ENCODE results near the gene EPAS1.

The EPAS1 gene

GRCh38 chr2:46337208-46337994 lies 40.2 kb downstream of the EPAS1 start:
- Histone ChIP-seq H3K27me3 (replicated peaks; ENCODE audit: control insufficient read depth, insufficient read depth, low read length) (no peaks in the 10 kb centered on the region), H3K4me1 (ENCODE audit: control insufficient read depth, insufficient read depth, low read length) (peaks cover 77% of the 10 kb centered on the region), H3K4me3 (ENCODE audit: low read length) (no peak overlapping the region), H3K36me3 (ENCODE audit: control insufficient read depth, insufficient read depth, low read length, severe bottlenecking) (no peaks in the 10 kb centered on the region), H3K9ac (ENCODE audit: low read length) (peak overlapping the region; percentile 87), H3K9me3 (ENCODE audit: control insufficient read depth, low read length) (no peaks in the 10 kb centered on the region)
- DNase-seq (ENCODE audit: low read depth) = no peak

GRCh38 chr2:46338674-46339073 lies 41.5 kb downstream of the EPAS1 start:
- no peak for DNase-seq (ENCODE audit: low read depth)
- Histone ChIP-seq H3K9me3 (ENCODE audit: control insufficient read depth, low read length) (no peaks in the 10 kb centered on the region), H3K36me3 (ENCODE audit: control insufficient read depth, insufficient read depth, low read length, severe bottlenecking) (no peaks in the 10 kb centered on the region), H3K27me3 (replicated peaks; ENCODE audit: control insufficient read depth, insufficient read depth, low read length) (no peaks in the 10 kb centered on the region), H3K4me1 (ENCODE audit: control insufficient read depth, insufficient read depth, low read length) (peaks cover 66% of the 10 kb centered on the region), H3K9ac (ENCODE audit: low read length) (no peak overlapping the region), H3K4me3 (ENCODE audit: low read length) (no peak overlapping the region)

- no peak for DNase-seq (ENCODE audit: low read depth)
- Histone ChIP-seq H3K4me3 (ENCODE audit: low read length) (no peak overlapping the region), H3K9me3 (ENCODE audit: control insufficient read depth, low read length) (no peaks in the 10 kb centered on the region), H3K36me3 (ENCODE audit: control insufficient read depth, insufficient read depth, low read length, severe bottlenecking) (no peaks in the 10 kb centered on the region), H3K4me1 (ENCODE audit: control insufficient read depth, insufficient read depth, low read length) (peaks cover 62% of the 10 kb centered on the region), H3K27me3 (replicated peaks; ENCODE audit: control insufficient read depth, insufficient read depth, low read length) (no peaks in the 10 kb centered on the region), H3K9ac (ENCODE audit: low read length) (no peak overlapping the region)
These were observed 42.0 kb downstream of the EPAS1 start for GRCh38 chr2:46339200-46339599.

GRCh38 chr2:46339676-46340459 lies 42.7 kb downstream of the EPAS1 start:
- no peaks in the 10 kb centered on the region for H3K36me3 ChIP-seq (ENCODE audit: control insufficient read depth, insufficient read depth, low read length, severe bottlenecking)
- DNase-seq (ENCODE audit: low read depth) = no peak
- H3K9ac ChIP-seq (ENCODE audit: low read length) = no peak overlapping the region
- peaks cover 63% of the 10 kb centered on the region for H3K4me1 ChIP-seq (ENCODE audit: control insufficient read depth, insufficient read depth, low read length)
- no peaks in the 10 kb centered on the region for H3K27me3 ChIP-seq (replicated peaks; ENCODE audit: control insufficient read depth, insufficient read depth, low read length)
- peak overlapping the region; percentile 11 for H3K4me3 ChIP-seq (ENCODE audit: low read length)
- H3K9me3 ChIP-seq (ENCODE audit: control insufficient read depth, low read length) = no peaks in the 10 kb centered on the region

GRCh38 chr2:46340740-46341420 lies 43.7 kb downstream of the EPAS1 start:
- Histone ChIP-seq H3K4me1 (ENCODE audit: control insufficient read depth, insufficient read depth, low read length) (peaks cover 62% of the 10 kb centered on the region), H3K36me3 (ENCODE audit: control insufficient read depth, insufficient read depth, low read length, severe bottlenecking) (no peaks in the 10 kb centered on the region), H3K4me3 (ENCODE audit: low read length) (no peak overlapping the region), H3K9me3 (ENCODE audit: control insufficient read depth, low read length) (no peaks in the 10 kb centered on the region), H3K9ac (ENCODE audit: low read length) (no peak overlapping the region), H3K27me3 (replicated peaks; ENCODE audit: control insufficient read depth, insufficient read depth, low read length) (no peaks in the 10 kb centered on the region)
- DNase-seq (ENCODE audit: low read depth) = no peak

- Histone ChIP-seq H3K9me3 (ENCODE audit: control insufficient read depth, low read length) (no peaks in the 10 kb centered on the region), H3K27me3 (replicated peaks; ENCODE audit: control insufficient read depth, insufficient read depth, low read length) (no peaks in the 10 kb centered on the region), H3K9ac (ENCODE audit: low read length) (no peak overlapping the region), H3K4me1 (ENCODE audit: control insufficient read depth, insufficient read depth, low read length) (peaks cover 47% of the 10 kb centered on the region), H3K4me3 (ENCODE audit: low read length) (no peak overlapping the region), H3K36me3 (ENCODE audit: control insufficient read depth, insufficient read depth, low read length, severe bottlenecking) (peaks cover 9% of the 10 kb centered on the region)
- DNase-seq (ENCODE audit: low read depth) = no peak
These were observed 45.5 kb downstream of the EPAS1 start for GRCh38 chr2:46342566-46343315.

- Histone ChIP-seq H3K9ac (ENCODE audit: low read length) (no peak overlapping the region), H3K27me3 (replicated peaks; ENCODE audit: control insufficient read depth, insufficient read depth, low read length) (no peaks in the 10 kb centered on the region)
These were observed 47.5 kb downstream of the EPAS1 start for GRCh38 chr2:46344706-46345105.

GRCh38 chr2:46345775-46346174 lies 48.6 kb downstream of the EPAS1 start:
- no peaks in the 10 kb centered on the region for H3K9me3 ChIP-seq (ENCODE audit: control insufficient read depth, low read length)
- no peaks in the 10 kb centered on the region for H3K27me3 ChIP-seq (replicated peaks; ENCODE audit: control insufficient read depth, insufficient read depth, low read length)
- H3K4me3 ChIP-seq (ENCODE audit: low read length) = no peak overlapping the region
- H3K9ac ChIP-seq (ENCODE audit: low read length) = no peak overlapping the region
- H3K36me3 ChIP-seq (ENCODE audit: control insufficient read depth, insufficient read depth, low read length, severe bottlenecking) = peaks cover 38% of the 10 kb centered on the region
- DNase-seq (ENCODE audit: low read depth) = no peak
- peaks cover 28% of the 10 kb centered on the region for H3K4me1 ChIP-seq (ENCODE audit: control insufficient read depth, insufficient read depth, low read length)

More at GRCh38 chr2:46344706-46345105, 47.5 kb downstream of the EPAS1 start:
- Histone ChIP-seq H3K36me3 (ENCODE audit: control insufficient read depth, insufficient read depth, low read length, severe bottlenecking) (peaks cover 27% of the 10 kb centered on the region), H3K4me1 (ENCODE audit: control insufficient read depth, insufficient read depth, low read length) (peaks cover 39% of the 10 kb centered on the region), H3K4me3 (ENCODE audit: low read length) (peak overlapping the region; percentile 11), H3K9me3 (ENCODE audit: control insufficient read depth, low read length) (no peaks in the 10 kb centered on the region)
- no peak for DNase-seq (ENCODE audit: low read depth)

GRCh38 chr2:46346719-46347118 lies 49.5 kb downstream of the EPAS1 start:
- no peak overlapping the region for H3K9ac ChIP-seq (ENCODE audit: low read length)
- DNase-seq (ENCODE audit: low read depth) = no peak
- no peak overlapping the region for H3K4me3 ChIP-seq (ENCODE audit: low read length)
- peaks cover 25% of the 10 kb centered on the region for H3K4me1 ChIP-seq (ENCODE audit: control insufficient read depth, insufficient read depth, low read length)
- no peaks in the 10 kb centered on the region for H3K9me3 ChIP-seq (ENCODE audit: control insufficient read depth, low read length)
- H3K27me3 ChIP-seq (replicated peaks; ENCODE audit: control insufficient read depth, insufficient read depth, low read length) = no peaks in the 10 kb centered on the region
- H3K36me3 ChIP-seq (ENCODE audit: control insufficient read depth, insufficient read depth, low read length, severe bottlenecking) = peaks cover 47% of the 10 kb centered on the region

GRCh38 chr2:46347648-46348280 lies 50.6 kb downstream of the EPAS1 start:
- Histone ChIP-seq H3K27me3 (replicated peaks; ENCODE audit: control insufficient read depth, insufficient read depth, low read length) (no peaks in the 10 kb centered on the region), H3K4me3 (ENCODE audit: low read length) (no peak overlapping the region), H3K36me3 (ENCODE audit: control insufficient read depth, insufficient read depth, low read length, severe bottlenecking) (peaks cover 55% of the 10 kb centered on the region), H3K9me3 (ENCODE audit: control insufficient read depth, low read length) (no peaks in the 10 kb centered on the region), H3K9ac (ENCODE audit: low read length) (no peak overlapping the region), H3K4me1 (ENCODE audit: control insufficient read depth, insufficient read depth, low read length) (peaks cover 21% of the 10 kb centered on the region)
- DNase-seq (ENCODE audit: low read depth) = no peak
